HG02884 (cell line): ENCODE data around the gene MAIP1.
"Not testable (repeated sequence)": the region's sequence is repeated elsewhere in the genome, so short reads cannot be mapped to it uniquely, and the experiment has no call there.

Source experiments
- ATAC-seq: cut with Tn5 transposase; IDR thresholded peaks from one replicate; pipeline ENCODE4 v1.9.1; 2021; ENCODE audit warnings: mild to moderate bottlenecking, moderate library complexity; ENCODE audit not compliant: unreplicated experiment

The MAIP1 gene

GRCh38 chr2:199955339-199956061 lies at the start of gene MAIP1, which contains the start of gene TYW5:
Gene MAIP1, plus strand, starts transcription at chr2:199955582. Its CDS starts 217 bp downstream, at chr2:199955799.
Gene TYW5, minus strand, starts transcription at chr2:199955491. Its CDS starts 21 bp downstream, at chr2:199955470.
- peak; percentile 82 for ATAC-seq

GRCh38 chr2:199907008-199907714 lies 48.2 kb upstream of the MAIP1 start:
- no peak for ATAC-seq

- no peak for ATAC-seq
Observed at GRCh38 chr2:199910338-199911051, 44.9 kb upstream of the MAIP1 start.

- peak; percentile 80 for ATAC-seq
Observed at GRCh38 chr2:199911052-199911876, 44.1 kb upstream of the MAIP1 start, which contains the start of gene C2orf69. Gene C2orf69, plus strand, starts transcription at chr2:199911293. Its CDS starts 146 bp downstream, at chr2:199911439.

- no peak for ATAC-seq
Observed at GRCh38 chr2:199911877-199912161, 43.6 kb upstream of the MAIP1 start.

GRCh38 chr2:199912553-199913114 lies 42.7 kb upstream of the MAIP1 start:
- not testable (repeated sequence) for ATAC-seq

GRCh38 chr2:199914372-199914958 lies 40.9 kb upstream of the MAIP1 start:
- no peak for ATAC-seq

- ATAC-seq = no peak
Observed at GRCh38 chr2:199916980-199917379, 38.4 kb upstream of the MAIP1 start.

- no peak for ATAC-seq
Observed at GRCh38 chr2:199922856-199923255, 32.5 kb upstream of the MAIP1 start.

- no peak for ATAC-seq
Observed at GRCh38 chr2:199923924-199924323, 31.5 kb upstream of the MAIP1 start.

- no peak for ATAC-seq
Observed at GRCh38 chr2:199926806-199927205, 28.6 kb upstream of the MAIP1 start.

- ATAC-seq = no peak
Observed at GRCh38 chr2:199928226-199928625, 27.2 kb upstream of the MAIP1 start.

- no peak for ATAC-seq
Observed at GRCh38 chr2:199928626-199929025, 26.8 kb upstream of the MAIP1 start.

- no peak for ATAC-seq
Observed at GRCh38 chr2:199929262-199929661, 26.1 kb upstream of the MAIP1 start.

- ATAC-seq = no peak
Observed at GRCh38 chr2:199932312-199932855, 23.0 kb upstream of the MAIP1 start.

- no peak for ATAC-seq
Observed at GRCh38 chr2:199933466-199933865, 21.9 kb upstream of the MAIP1 start.

GRCh38 chr2:199936554-199936953 lies 18.8 kb upstream of the MAIP1 start:
- no peak for ATAC-seq

- no peak for ATAC-seq
Observed at GRCh38 chr2:199940373-199940772, 15.0 kb upstream of the MAIP1 start.

GRCh38 chr2:199943373-199943772 lies 12.0 kb upstream of the MAIP1 start:
- ATAC-seq = no peak

- no peak for ATAC-seq
Observed at GRCh38 chr2:199946196-199946595, 9.2 kb upstream of the MAIP1 start.
